Vagina (tissue), 2 donors: ENCODE data around the gene DST.

ENCODE experiments used
- CTCF ChIP-seq, 3 experiments: fragments of 450-650 bp in 2 of 3; fragments of 200-600 bp in 1 of 3; sonication (generic) in 1 of 3; IDR thresholded peaks; one replicate each; pipeline ENCODE4 v1.5.1; 2017 to 2019; ENCODE audit warnings: antibody characterized with exemption in 3 of 3, mild to moderate bottlenecking in 2 of 3, moderate library complexity in 2 of 3
- POLR2A ChIP-seq, 2 donors: fragments of 450-650 bp; IDR thresholded peaks; one replicate each; pipeline ENCODE4 v1.6.1; 2017; ENCODE audit warnings: antibody characterized with exemption in 2 of 2, mild to moderate bottlenecking in 2 of 2, moderate library complexity in 2 of 2

- TF ChIP-seq CTCF (IDR thresholded peaks at IDR 0.05) (no peak), POLR2A (IDR thresholded peaks at IDR 0.05) (no peak)
Observed at GRCh38 chr6:56459030-56459805, 183.5 kb downstream of the DST start.
